Keratinocyte (primary cell): ENCODE results near the gene PARD3. TPM values are rescaled to one million over a fixed set of nuclear protein-coding genes. Genes with fewer than 3 reads are reported as not detected.
"Not testable (repeated sequence)": the region's sequence is repeated elsewhere in the genome, so short reads cannot be mapped to it uniquely, and the experiment has no call there.

Experiments
- DNase-seq: peaks from one replicate; pipeline ENCODE4 v3.0.0-alpha.2; 2011; ENCODE audit warnings: low read depth, missing footprints, low spot score
- FAIRE-seq: peaks from 2 replicates; lab custom pipeline; 2011; peaks lifted over from hg19 to GRCh38; lab: Jason Lieb, UNC
- H2AFZ ChIP-seq: 2 replicates; pipeline ENCODE4 v1.6.0; 2012; ENCODE audit warnings: low read length, control low read depth, inconsistent platforms; ENCODE audit not compliant: control insufficient read depth
- H3K27ac ChIP-seq: 2 replicates; pipeline ENCODE4 v1.5.1; 2011; ENCODE audit warnings: low read length; ENCODE audit not compliant: control insufficient read depth, insufficient read depth
- H3K27me3 ChIP-seq: 3 replicates; pipeline ENCODE4 v1.6.0; 2011; ENCODE audit warnings: low read length; ENCODE audit not compliant: control insufficient read depth, insufficient read depth; ENCODE audit errors: extremely low read depth
- H3K36me3 ChIP-seq, 2 experiments: 2 replicates in 1 of 2; 3 replicates in 1 of 2; pipeline ENCODE4 v1.5.1; 2011; ENCODE audit warnings: low read length in 2 of 2, mild to moderate bottlenecking in 1 of 2; ENCODE audit not compliant: control insufficient read depth in 2 of 2, insufficient read depth in 2 of 2; ENCODE audit errors: extremely low read depth in 1 of 2
- H3K4me1 ChIP-seq: 3 replicates; pipeline ENCODE4 v1.5.1; 2011; ENCODE audit warnings: low read length; ENCODE audit not compliant: control insufficient read depth, insufficient read depth; ENCODE audit errors: extremely low read depth
- H3K4me2 ChIP-seq: 3 replicates; pipeline ENCODE4 v1.6.0; 2011; ENCODE audit warnings: low read depth, low read length; ENCODE audit not compliant: control insufficient read depth, insufficient read depth; ENCODE audit errors: extremely low read depth
- H3K4me3 ChIP-seq, 3 experiments: fragments of 200-600 bp in 1 of 3; sonication (generic) in 1 of 3; 2 replicates in 2 of 3; 3 replicates in 1 of 3; pipeline ENCODE4 v1.5.1; 2011 to 2016; ENCODE audit warnings: low read length in 3 of 3, mild to moderate bottlenecking in 3 of 3, control low read depth in 2 of 3, inconsistent platforms in 1 of 3, low read depth in 1 of 3, mixed read lengths in 1 of 3, mixed run types in 1 of 3, moderate library complexity in 1 of 3; ENCODE audit not compliant: control insufficient read depth in 2 of 3, insufficient read depth in 2 of 3; ENCODE audit errors: extremely low read depth in 1 of 3
- H3K79me2 ChIP-seq: 2 replicates; pipeline ENCODE4 v1.6.0; 2012; ENCODE audit warnings: low read length; ENCODE audit not compliant: control insufficient read depth, insufficient read depth
- H3K9ac ChIP-seq: 3 replicates; pipeline ENCODE4 v1.6.0; 2011; ENCODE audit warnings: low read length; ENCODE audit not compliant: control insufficient read depth, insufficient read depth; ENCODE audit errors: extremely low read depth
- H3K9me1 ChIP-seq: 3 replicates; pipeline ENCODE4 v1.6.0; 2011; ENCODE audit warnings: low read length; ENCODE audit not compliant: control insufficient read depth, insufficient read depth; ENCODE audit errors: extremely low read depth
- H3K9me3 ChIP-seq: 2 replicates; pipeline ENCODE4 v1.5.1; 2012; ENCODE audit warnings: low read depth, low read length; ENCODE audit not compliant: control insufficient read depth
- H4K20me1 ChIP-seq: 3 replicates; pipeline ENCODE4 v1.6.0; 2011; ENCODE audit warnings: low read length; ENCODE audit not compliant: control insufficient read depth, insufficient read depth; ENCODE audit errors: extremely low read depth
- CTCF ChIP-seq, 3 experiments: IDR thresholded peaks in 1 of 3; conservative IDR thresholded peaks in 1 of 3; optimal IDR thresholded peaks in 1 of 3; 2 replicates in 2 of 3; 3 replicates in 1 of 3; pipeline versions ENCODE3 to v1.5.1; 2011; ENCODE audit warnings: low read length in 3 of 3, mild to moderate bottlenecking in 3 of 3, moderate library complexity in 2 of 3, control low read depth in 1 of 3, inconsistent platforms in 1 of 3; ENCODE audit not compliant: insufficient read depth in 2 of 3; ENCODE audit errors: extremely low read depth in 1 of 3
- EZH2 ChIP-seq: IDR thresholded peaks from one replicate; pipeline ENCODE4 v1.6.1; 2012; ENCODE audit warnings: inconsistent platforms, mild to moderate bottlenecking, low read length, moderate library complexity
- dilution Hi-C: fragments of 300-500 bp; cut with MboI; formaldehyde crosslinking; loops from one replicate; pipeline ENCODE4 v1.7.0; 2020; ENCODE audit warnings: low sequenced_read_pairs; ENCODE audit not compliant: extremely low pct_ligation_motif_present
- polyA plus RNA-seq, 5 experiments: library from polyadenylated mRNA; depleted of rRNA in 3 of 5; stranded (reverse) in 3 of 5; stranded (forward) in 1 of 5; unstranded in 1 of 5; fragments of >200 nt; gene quantifications; 1 replicate in 1 of 5; 2 replicates in 3 of 5; 3 replicates in 1 of 5; pipeline versions ENCODE4 v1.2.1 to v1.2.3, GENCODE V29; 2011 to 2012; ENCODE audit warnings: missing spikeins in 2 of 5, low read depth in 1 of 5, low replicate concordance in 1 of 5

PARD3 gene
- polyA plus RNA-seq, 1 donor (not counting 4 experiments of a cell fraction or from before 2014, with no cell fraction given) = 46.4 TPM

DNA sequence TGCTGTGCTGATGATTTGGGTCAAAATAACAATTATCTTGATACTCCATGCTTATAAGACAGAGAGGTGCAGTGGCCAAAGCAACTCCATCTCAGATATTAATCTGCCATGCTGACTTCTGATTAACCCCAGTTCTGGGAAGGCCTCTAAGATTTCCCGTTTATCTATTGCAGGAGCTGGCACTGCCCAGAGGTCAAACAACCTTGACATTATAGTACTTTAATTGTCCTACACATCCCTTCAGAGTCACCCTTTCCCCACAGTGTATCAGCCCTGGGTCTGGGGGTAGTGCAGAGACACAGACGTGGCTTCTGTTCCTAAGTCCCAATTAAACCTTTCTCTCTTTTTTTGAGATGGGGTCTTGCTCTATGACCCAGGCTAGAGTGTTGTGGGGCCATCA is 63.8 kb downstream of the PARD3 start:
- H3K9me3 ChIP-seq = no peaks in the 10 kb centered on the region
- H3K4me3 ChIP-seq = no peak overlapping the region
- no peaks in the 10 kb centered on the region for H3K9me1 ChIP-seq
- H3K27ac ChIP-seq = no peak overlapping the region
- no peaks in the 10 kb centered on the region for H3K36me3 ChIP-seq
- H3K4me2 ChIP-seq = no peak overlapping the region
- peaks cover 18% of the 10 kb centered on the region for H3K4me1 ChIP-seq
- H3K9ac ChIP-seq = no peak overlapping the region
- DNase-seq (no peak), FAIRE-seq (no peak)
- H3K79me2 ChIP-seq = peaks cover 73% of the 10 kb centered on the region
- TF ChIP-seq CTCF (optimal IDR thresholded peaks at IDR 0.05 in 1 of 3, IDR thresholded peaks at IDR 0.05 in 1 of 3, conservative IDR thresholded peaks at IDR 0.05 in 1 of 3; ENCODE audit: extremely low read depth in 1 of 3, insufficient read depth in 2 of 3, low read length in 3 of 3) = no peak
- TF ChIP-seq EZH2 = no peak
- dilution Hi-C loops = no loop called here
- H2AFZ ChIP-seq = no peak overlapping the region
- H4K20me1 ChIP-seq = no peaks in the 10 kb centered on the region
- H3K27me3 ChIP-seq = no peaks in the 10 kb centered on the region

DNA sequence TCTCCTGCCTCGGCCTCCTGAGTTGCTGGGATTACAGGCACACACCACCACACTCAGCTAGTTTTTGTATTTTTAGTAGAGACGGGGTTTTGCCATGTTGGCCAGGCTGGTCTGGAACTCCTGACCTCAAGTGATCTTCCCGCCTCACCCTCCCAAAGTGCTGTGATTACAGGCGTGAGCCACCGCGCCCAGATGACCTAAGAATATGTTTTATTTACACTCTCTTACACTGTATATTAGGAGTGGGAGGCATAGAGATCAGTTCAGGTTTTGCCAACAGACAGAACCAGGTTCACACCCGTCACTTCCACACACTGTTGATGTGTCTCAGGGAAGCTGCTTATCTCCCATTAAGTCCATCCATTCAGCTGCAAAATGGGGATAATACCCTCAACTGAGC is 64.3 kb downstream of the PARD3 start:
- H2AFZ ChIP-seq, H3K27ac ChIP-seq, H3K27me3 ChIP-seq, dilution Hi-C loops, H3K9me1 ChIP-seq, FAIRE-seq, H3K9ac ChIP-seq, H4K20me1 ChIP-seq, DNase-seq, H3K4me3 ChIP-seq, H3K36me3 ChIP-seq, H3K9me3 ChIP-seq, H3K4me2 ChIP-seq: not testable (repeated sequence)
- peaks cover 22% of the 10 kb centered on the region for H3K4me1 ChIP-seq
- peaks cover 71% of the 10 kb centered on the region for H3K79me2 ChIP-seq

DNA sequence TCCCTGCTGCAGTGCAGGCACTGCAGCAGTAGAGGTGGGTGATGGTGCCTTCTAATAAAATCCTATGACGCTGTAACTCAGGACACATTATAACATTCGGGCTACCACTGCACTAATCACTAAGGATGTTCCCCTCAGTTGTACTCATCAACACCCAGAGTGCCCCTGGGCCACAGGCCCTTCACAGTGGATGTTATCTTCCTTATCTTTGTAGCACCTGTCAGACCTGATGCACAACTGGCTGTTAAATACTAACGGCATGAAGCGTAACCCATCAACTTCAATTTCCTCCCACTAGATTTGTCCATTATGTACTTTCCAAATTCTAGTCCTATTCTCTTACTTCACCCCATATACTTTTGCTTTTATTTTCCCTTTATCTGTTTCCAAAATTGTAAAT is 66.3 kb downstream of the PARD3 start:
- H4K20me1 ChIP-seq = no peaks in the 10 kb centered on the region
- DNase-seq (no peak), FAIRE-seq (no peak)
- H2AFZ ChIP-seq = no peak overlapping the region
- TF ChIP-seq CTCF (optimal IDR thresholded peaks at IDR 0.05 in 1 of 3, IDR thresholded peaks at IDR 0.05 in 1 of 3, conservative IDR thresholded peaks at IDR 0.05 in 1 of 3; ENCODE audit: extremely low read depth in 1 of 3, insufficient read depth in 2 of 3, low read length in 3 of 3) (no peak), EZH2 (no peak)
- no peak overlapping the region for H3K4me3 ChIP-seq
- no peak overlapping the region for H3K9ac ChIP-seq
- no peaks in the 10 kb centered on the region for H3K9me3 ChIP-seq
- no peaks in the 10 kb centered on the region for H3K9me1 ChIP-seq
- no peaks in the 10 kb centered on the region for H3K36me3 ChIP-seq
- H3K27ac ChIP-seq = no peak overlapping the region
- H3K27me3 ChIP-seq = no peaks in the 10 kb centered on the region
- peaks cover 59% of the 10 kb centered on the region for H3K79me2 ChIP-seq
- H3K4me2 ChIP-seq = no peak overlapping the region
- dilution Hi-C loops = no loop called here
- peaks cover 31% of the 10 kb centered on the region for H3K4me1 ChIP-seq
